GM23338 (cell line): ENCODE results near the gene BCL11B. TPM values are rescaled to one million over a fixed set of nuclear protein-coding genes. Genes with fewer than 3 reads are reported as not detected.

Experiments used
- ATAC-seq: fragments of 200-7000 bp; cut with Tn5 transposase; 3 replicates; pipeline ENCODE4 v1.9.1; 2020
- DNase-seq: peaks from one replicate; pipeline ENCODE4 v3.0.0-alpha.2; 2015; ENCODE audit warnings: low spot score
- H2AFZ ChIP-seq: fragments of 200-600 bp; sonication (generic); 2 replicates; pipeline ENCODE4 v1.8.0; 2016; ENCODE audit warnings: antibody characterized with exemption, mild to moderate bottlenecking, moderate library complexity
- H3F3A ChIP-seq: fragments of 200-600 bp; sonication (generic); replicated peaks from 2 replicates; pipeline ENCODE4 v1.8.0; 2017; ENCODE audit warnings: antibody characterized with exemption, mixed run types, low read depth
- H3K27ac ChIP-seq: fragments of 200-600 bp; sonication (generic); 2 replicates; pipeline ENCODE4 v1.6.1; 2016; ENCODE audit warnings: low read depth
- H3K27me3 ChIP-seq: fragments of 200-600 bp; sonication (generic); 2 replicates; pipeline ENCODE4 v1.8.0; 2016; ENCODE audit warnings: mild to moderate bottlenecking, mixed run types, moderate library complexity; ENCODE audit not compliant: insufficient read depth
- H3K36me3 ChIP-seq: fragments of 200-600 bp; sonication (generic); 2 replicates; pipeline ENCODE4 v1.8.0; 2016; ENCODE audit warnings: mild to moderate bottlenecking; ENCODE audit not compliant: insufficient read depth
- H3K4me1 ChIP-seq: fragments of 200-600 bp; sonication (generic); 2 replicates; pipeline ENCODE4 v1.8.0; 2016; ENCODE audit warnings: mild to moderate bottlenecking, moderate library complexity; ENCODE audit not compliant: insufficient read depth
- H3K4me2 ChIP-seq: fragments of 200-600 bp; sonication (generic); 2 replicates; pipeline ENCODE4 v1.7.1; 2017; ENCODE audit warnings: mixed run types
- H3K4me3 ChIP-seq: fragments of 200-600 bp; sonication (generic); 2 replicates; pipeline ENCODE4 v1.6.1; 2016; ENCODE audit warnings: mixed run types
- H3K79me2 ChIP-seq: fragments of 200-600 bp; sonication (generic); replicated peaks from 2 replicates; pipeline ENCODE4 v1.8.0; 2017; ENCODE audit warnings: mild to moderate bottlenecking; ENCODE audit not compliant: insufficient read depth
- H3K9me2 ChIP-seq: fragments of 200-600 bp; sonication (generic); 2 replicates; pipeline ENCODE4 v1.8.0; 2017; ENCODE audit not compliant: insufficient read depth
- H4K20me1 ChIP-seq: fragments of 200-600 bp; sonication (generic); replicated peaks from 2 replicates; pipeline ENCODE4 v1.8.0; 2017; ENCODE audit warnings: mild to moderate bottlenecking; ENCODE audit not compliant: insufficient read depth
- H3K27ac Mint-ChIP-seq: 2 replicates; pipeline ENCODE4 v1.8.0; 2020; ENCODE audit warnings: inconsistent platforms, mild to moderate bottlenecking, moderate library complexity, mixed read lengths
- H3K27me3 Mint-ChIP-seq: 3 replicates; pipeline ENCODE4 v1.8.0; 2022; ENCODE audit warnings: low read depth, mild to moderate bottlenecking, moderate library complexity, mixed read lengths, inconsistent platforms; ENCODE audit not compliant: insufficient read depth, poor library complexity
- H3K36me3 Mint-ChIP-seq: 3 replicates; pipeline ENCODE4 v1.8.0; 2021; ENCODE audit warnings: low read depth, mild to moderate bottlenecking, inconsistent platforms, moderate library complexity, mixed read lengths
- H3K4me1 Mint-ChIP-seq: 3 replicates; pipeline ENCODE4 v1.8.0; 2020; ENCODE audit warnings: mild to moderate bottlenecking, inconsistent platforms, mixed read lengths
- H3K4me3 Mint-ChIP-seq: 3 replicates; pipeline ENCODE4 v1.8.0; 2021; ENCODE audit warnings: moderate library complexity, mild to moderate bottlenecking, inconsistent platforms, mixed read lengths
- H3K9me3 Mint-ChIP-seq: 3 replicates; pipeline ENCODE4 v1.8.0; 2020; ENCODE audit warnings: moderate library complexity, mild to moderate bottlenecking, inconsistent platforms, mixed read lengths
- CREB1 ChIP-seq: fragments of 250-450 bp; sonication (Bioruptor Pico); IDR thresholded peaks from 2 replicates; pipeline ENCODE4 v1.5.0; 2020; ENCODE audit warnings: low read depth, mild to moderate bottlenecking, moderate library complexity
- CTCF ChIP-seq, 2 experiments: fragments of 200-600 bp in 1 of 2; sonication (generic) in 1 of 2; conservative IDR thresholded peaks; 2 replicates each; pipeline versions ENCODE4 v1.5.1 to v1.6.1; 2016 to 2017; ENCODE audit warnings: antibody characterized with exemption in 2 of 2, low read depth in 2 of 2, mild to moderate bottlenecking in 2 of 2, moderate library complexity in 1 of 2
- ETS1 ChIP-seq: IDR thresholded peaks from 2 replicates; pipeline ENCODE4 v1.6.1; 2016; ENCODE audit warnings: antibody characterized with exemption
- EZH2 ChIP-seq: fragments of 200-600 bp; sonication (generic); IDR thresholded peaks from one replicate; pipeline ENCODE4 v1.8.0; 2017; ENCODE audit warnings: antibody characterized with exemption, mild to moderate bottlenecking, low read depth; ENCODE audit not compliant: unreplicated experiment
- JUNB ChIP-seq: IDR thresholded peaks from one replicate; pipeline ENCODE4 v1.6.1; 2016; ENCODE audit warnings: antibody characterized with exemption; ENCODE audit not compliant: unreplicated experiment
- NANOG ChIP-seq: IDR thresholded peaks from 2 replicates; pipeline ENCODE4 v1.6.1; 2016; ENCODE audit warnings: antibody characterized with exemption, borderline replicate concordance
- POLR2AphosphoS5 ChIP-seq: IDR thresholded peaks from 2 replicates; pipeline ENCODE4 v1.6.1; 2016; ENCODE audit warnings: antibody characterized with exemption, low read depth
- REST ChIP-seq: IDR thresholded peaks from one replicate; pipeline ENCODE4 v1.6.1; 2018; ENCODE audit warnings: antibody characterized with exemption; ENCODE audit not compliant: unreplicated experiment
- STAT1 ChIP-seq: IDR thresholded peaks from one replicate; pipeline ENCODE4 v1.6.1; 2016; ENCODE audit warnings: antibody characterized with exemption; ENCODE audit not compliant: unreplicated experiment
- ZNF114 ChIP-seq: fragments of 250-450 bp; sonication (Bioruptor Pico); IDR thresholded peaks from 2 replicates; pipeline ENCODE4 v1.5.0; 2020; ENCODE audit warnings: mild to moderate bottlenecking, moderate library complexity
- ZNF331 ChIP-seq: fragments of 250-450 bp; sonication (Bioruptor Pico); IDR thresholded peaks from 2 replicates; pipeline ENCODE4 v1.5.0; 2020; ENCODE audit warnings: low read depth, mild to moderate bottlenecking, moderate library complexity
- ZNF462 ChIP-seq: fragments of 250-450 bp; sonication (Bioruptor Pico); IDR thresholded peaks from 2 replicates; pipeline ENCODE4 v1.5.0; 2020; ENCODE audit warnings: mild to moderate bottlenecking, moderate library complexity
- polyA plus RNA-seq: library from polyadenylated mRNA; unstranded; fragments of >200 nt; fragmentation: Nextera tagmentation; extraction: Ambion mirVana; gene quantifications from 2 replicates; pipeline ENCODE4 v1.2.1, GENCODE V29; 2016
- total RNA-seq: library from RNA; depleted of rRNA; stranded (reverse); fragments of >200 nt; shearing (Covaris generic); gene quantifications from 2 replicates; pipeline ENCODE4 v1.2.3, GENCODE V29; 2014

The BCL11B gene
- total and polyA plus RNA-seq, 2 experiments from 2014 or later = 2.4 to 6.7 TPM

- no peak for ATAC-seq
- Histone ChIP-seq H3K36me3 (no peaks in the 10 kb centered on the region), H3K4me3 (no peak overlapping the region), H3K79me2 (peaks cover 78% of the 10 kb centered on the region), H2AFZ (no peak overlapping the region), H3K4me2 (no peak overlapping the region), H3F3A (peaks cover 13% of the 10 kb centered on the region), H3K4me1 (peaks cover 44% of the 10 kb centered on the region), H4K20me1 (peaks cover 4% of the 10 kb centered on the region), H3K27ac (no peak overlapping the region), H3K27me3 (no peaks in the 10 kb centered on the region), H3K9me2 (no peaks in the 10 kb centered on the region)
- Mint-ChIP-seq H3K36me3 (peaks cover 5% of the 10 kb centered on the region), H3K4me1 (peaks cover 59% of the 10 kb centered on the region), H3K4me3 (no peak overlapping the region), H3K27ac (no peak overlapping the region; the same call in 1 of the 2 replicates), H3K27me3 (peaks cover 16% of the 10 kb centered on the region), H3K9me3 (no peaks in the 10 kb centered on the region; the same call in 2 of the 3 replicates)
- DNase-seq = no peak
- TF ChIP-seq STAT1 (no peak), CREB1 (CRISPR knock-in tag) (no peak), EZH2 (no peak), POLR2AphosphoS5 (no peak), JUNB (no peak), NANOG (no peak), CTCF (conservative IDR thresholded peaks at IDR 0.05; ENCODE audit: low read depth in 2 of 2) (no peak), ZNF114 (CRISPR knock-in tag) (no peak), REST (no peak), ZNF462 (CRISPR knock-in tag) (no peak), ETS1 (no peak), ZNF331 (CRISPR knock-in tag) (no peak)
Measured at GRCh38 chr14:99250636-99251208, 21.3 kb downstream of the BCL11B start.
